Ovary (tissue), 3 donors: Measurements from ENCODE around the gene WDR90.

Experiments
- CTCF ChIP-seq, 3 donors: fragments of 450-650 bp in 2 of 3; fragments of 200-600 bp in 1 of 3; IDR thresholded peaks; one replicate each; pipeline versions ENCODE4 v1.5.1 to v1.8.0; 2016 to 2022; ENCODE audit warnings: antibody characterized with exemption in 3 of 3, mild to moderate bottlenecking in 1 of 3
- EP300 ChIP-seq: sonication (generic); formaldehyde crosslinking; IDR thresholded peaks from one replicate; pipeline ENCODE4 v1.6.1; 2017; ENCODE audit warnings: antibody characterized with exemption
- POLR2A ChIP-seq: fragments of 450-650 bp; IDR thresholded peaks from one replicate; pipeline ENCODE4 v1.6.1; 2017; ENCODE audit warnings: antibody characterized with exemption, mild to moderate bottlenecking, moderate library complexity
- donor health status: DM: no; HTN: no; CAD: no.

- TF ChIP-seq POLR2A (no peak), CTCF (IDR thresholded peaks at IDR 0.05) (no peak), EP300 (no peak)
Observed at GRCh38 chr16:674968-675883, 26.1 kb downstream of the WDR90 start, which contains the start of gene RHBDL1.
